DMS153 treated with DMSO at 0.1 percent for 48 hours (cell line): ENCODE data around the gene ABR.
"Not testable (repeated sequence)": the region's sequence is repeated elsewhere in the genome, so short reads cannot be mapped to it uniquely, and the experiment has no call there.

ENCODE experiments used
- DNase-seq: peaks from one replicate; lab custom pipeline; 2025; ENCODE audit not compliant: unreplicated experiment; lab: John Stamatoyannopoulos, UW

The ABR gene

DNA sequence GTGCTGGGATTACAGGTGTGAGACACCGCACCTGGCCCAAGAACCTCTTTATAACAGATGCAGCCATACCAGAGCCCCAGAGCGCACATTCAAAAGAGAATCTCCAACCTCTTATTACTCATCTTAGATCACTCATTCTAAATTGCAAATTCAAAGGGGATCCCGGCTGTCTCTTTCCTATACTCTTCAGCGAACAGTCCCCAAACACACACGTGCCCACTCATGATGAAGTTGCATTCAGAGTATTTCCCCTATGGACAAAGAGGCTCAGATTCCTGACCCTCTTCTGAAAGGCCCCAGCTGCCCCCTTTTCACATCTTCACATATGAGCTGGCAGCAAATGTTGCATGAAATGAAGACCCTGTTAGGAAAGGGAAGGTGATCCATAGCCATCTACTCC lies 22.5 kb upstream of the ABR start:
- no peak for DNase-seq

DNA sequence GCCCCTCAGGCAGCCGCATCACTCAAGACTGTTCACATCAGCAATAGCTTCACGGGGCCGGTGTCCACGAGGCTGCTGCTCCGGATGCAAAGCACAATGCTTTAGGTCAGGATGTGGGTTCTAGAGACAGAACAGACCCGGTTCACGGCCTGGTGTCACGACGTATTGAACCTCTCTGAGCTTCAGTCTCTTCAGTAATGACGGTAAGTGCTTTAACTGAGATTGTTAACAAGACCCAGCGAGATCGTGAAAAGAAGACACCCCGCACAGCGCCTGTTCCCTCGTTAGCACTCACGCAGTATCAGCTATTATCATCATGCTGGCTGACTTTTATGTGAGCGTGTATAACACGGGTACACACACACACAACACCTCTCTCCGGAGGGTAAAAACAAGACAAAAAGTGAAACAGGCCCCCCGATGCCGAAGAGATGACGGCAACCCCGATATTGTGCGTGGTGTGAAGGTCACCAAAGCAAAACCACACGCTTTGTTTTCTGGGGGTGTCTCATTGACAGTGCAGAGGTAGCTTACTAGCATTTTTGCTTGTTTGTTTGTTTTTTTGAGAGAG lies 21.4 kb upstream of the ABR start:
- no peak for DNase-seq

DNA sequence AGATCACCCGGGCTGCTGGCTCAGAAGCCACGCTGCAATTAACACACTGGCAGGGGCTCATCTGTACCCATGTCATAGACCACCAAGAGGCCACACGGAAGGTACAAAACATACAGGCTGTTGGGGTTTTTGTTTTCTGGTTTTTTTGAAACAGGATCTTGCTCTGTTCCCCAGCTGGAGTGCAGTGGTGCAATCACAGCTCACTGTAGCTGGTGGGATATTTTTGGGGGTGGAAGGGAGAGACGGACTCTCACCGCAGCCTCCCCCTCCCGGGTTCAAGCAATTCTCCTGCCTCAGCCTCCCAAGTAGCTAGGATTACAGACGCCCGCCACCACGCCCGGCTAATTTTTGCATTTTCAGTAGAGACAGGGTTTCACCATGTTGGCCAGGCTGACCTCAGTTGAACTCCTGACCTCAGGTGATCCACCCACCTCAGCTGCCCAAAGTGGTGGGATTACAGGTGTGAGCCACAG lies 19.5 kb upstream of the ABR start:
- DNase-seq, result not testable (repeated sequence)

DNA sequence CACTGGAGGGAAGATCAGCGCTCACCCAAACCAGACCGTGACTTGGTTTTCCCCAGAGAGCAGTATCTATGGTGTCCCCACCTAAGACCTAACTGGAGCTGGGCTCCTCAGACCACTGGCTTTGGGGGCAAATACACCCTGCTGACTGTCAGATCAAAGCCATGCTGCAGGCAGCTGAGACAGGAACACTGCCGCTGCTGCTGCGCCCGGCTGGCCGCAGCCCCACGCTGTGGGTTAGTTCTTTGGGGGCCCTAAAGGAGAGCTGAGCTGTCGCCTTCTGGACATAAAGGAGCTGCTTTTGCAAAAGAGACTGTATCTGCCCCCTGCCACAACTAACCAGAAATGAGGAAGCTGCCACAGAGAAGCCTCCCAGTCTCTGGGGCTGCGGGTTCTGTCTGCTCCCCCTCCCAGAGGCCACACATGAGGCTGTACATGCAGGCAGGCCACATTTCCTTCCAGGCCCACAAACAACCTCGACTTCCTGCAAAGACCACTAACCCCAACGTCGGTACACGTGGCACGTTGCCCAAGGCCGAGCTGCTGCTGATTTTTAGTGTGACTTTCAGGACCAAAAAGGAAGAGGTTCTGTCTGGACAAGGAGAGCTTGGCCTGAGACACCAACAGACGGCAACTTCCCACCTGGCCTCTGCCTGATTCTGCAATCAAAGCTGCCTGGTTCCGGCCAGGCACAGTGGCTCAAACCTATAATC lies 18.2 kb upstream of the ABR start:
- DNase-seq, result no peak

DNA sequence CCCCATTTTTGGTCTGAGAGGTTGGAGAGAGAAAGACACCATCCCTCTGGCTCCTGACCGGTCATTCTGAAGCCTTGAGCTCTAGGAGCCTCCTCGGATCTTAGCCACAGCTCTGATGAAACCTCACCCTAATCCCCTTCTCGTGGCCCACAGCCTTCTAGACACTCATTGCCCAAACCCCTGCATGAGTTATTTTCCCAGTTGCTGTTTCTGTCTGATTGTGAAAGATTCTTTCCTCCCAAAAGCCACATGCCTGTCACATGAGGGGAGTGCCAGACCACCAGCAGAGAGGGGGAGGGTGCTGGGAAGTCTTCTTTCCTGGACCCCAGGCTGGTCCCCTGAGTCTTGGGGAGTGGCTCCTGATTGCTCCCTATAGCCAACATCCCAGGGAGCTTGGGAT lies 17.6 kb upstream of the ABR start:
- no peak for DNase-seq

DNA sequence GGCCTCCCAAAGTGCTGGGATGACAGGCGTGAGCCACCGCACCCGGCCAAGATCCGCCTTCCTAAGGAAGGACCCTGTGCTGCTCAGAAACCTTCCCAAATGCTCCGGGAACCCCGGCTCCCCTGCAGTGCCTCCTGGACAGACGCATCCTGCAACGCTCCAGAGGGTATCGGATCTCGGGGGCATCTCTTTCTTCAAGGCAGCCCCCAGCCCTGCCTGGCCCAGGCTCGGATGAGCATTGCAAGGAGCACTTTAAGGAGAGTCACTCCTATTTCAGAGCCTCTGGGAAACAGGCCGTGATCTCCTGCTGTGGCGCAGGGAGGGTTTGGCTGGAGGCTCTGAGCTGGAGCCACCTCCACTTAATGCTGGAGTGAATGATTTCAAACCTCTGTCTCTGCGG lies 17.2 kb upstream of the ABR start:
- no peak for DNase-seq

DNA sequence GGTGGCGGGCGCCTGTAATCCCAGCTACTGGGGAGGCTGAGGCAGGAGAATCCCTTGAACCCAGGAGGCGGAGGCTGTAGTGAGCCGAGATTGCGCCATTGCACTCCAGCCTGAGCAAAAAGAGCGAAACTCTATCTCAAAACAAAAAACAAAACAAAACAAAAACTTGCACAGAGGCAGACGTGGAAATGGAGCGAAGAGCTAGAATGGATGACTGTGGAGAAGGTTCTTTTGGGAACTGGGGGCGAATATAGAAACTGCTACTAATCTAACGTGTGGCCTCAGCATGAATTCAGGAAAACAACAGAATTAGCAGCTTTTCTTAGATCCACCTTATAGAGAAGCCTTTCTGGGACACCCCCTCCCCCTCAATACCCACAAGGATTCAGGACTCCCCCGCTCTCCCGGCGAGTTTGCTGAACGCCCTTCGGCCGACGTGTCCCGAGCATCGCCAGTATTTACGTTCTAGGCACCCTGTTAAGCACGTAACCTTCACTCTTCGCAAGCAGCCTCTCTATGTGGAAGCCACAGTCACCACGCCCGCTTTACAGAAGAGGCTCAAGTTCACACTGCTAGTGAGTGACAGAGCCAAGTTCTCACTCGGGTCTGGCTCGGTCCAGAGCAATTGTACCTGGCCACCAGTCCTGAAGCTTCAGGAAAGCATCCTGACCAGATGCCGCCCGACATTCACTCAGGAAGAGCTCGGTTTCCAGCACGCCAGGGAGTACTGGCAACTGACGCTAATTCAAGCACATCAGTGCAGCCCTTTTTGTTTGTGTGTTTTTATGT lies 13.3 kb upstream of the ABR start:
- DNase-seq, result no peak

DNA sequence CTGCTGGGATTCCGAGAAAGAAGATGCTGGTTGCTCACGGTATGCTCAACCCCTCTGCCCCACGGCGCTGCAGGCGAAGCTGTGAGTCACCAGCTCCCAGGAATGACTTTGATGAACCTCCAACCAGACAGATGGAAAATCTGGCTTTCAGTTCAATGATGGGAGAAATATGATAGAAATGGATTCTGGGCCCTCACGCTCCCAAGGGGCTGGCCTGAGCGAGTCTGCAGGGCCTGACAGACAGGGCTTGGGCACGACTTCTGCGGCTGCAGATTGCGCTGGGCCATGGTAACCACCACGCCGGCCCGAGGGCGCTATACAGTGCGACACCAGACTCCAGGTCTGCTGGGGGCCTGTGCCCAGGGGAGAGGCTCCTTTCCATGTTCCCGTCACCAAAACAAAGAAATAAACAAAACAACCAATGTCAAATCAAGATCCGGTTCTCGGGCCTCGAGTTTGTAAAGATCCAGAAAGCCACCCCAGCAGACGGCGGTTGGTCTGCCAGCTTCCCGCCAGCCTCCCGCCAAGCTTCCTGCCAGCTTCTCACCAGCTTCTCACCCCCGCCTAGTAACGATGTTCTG lies 11.1 kb upstream of the ABR start:
- DNase-seq, result no peak

DNA sequence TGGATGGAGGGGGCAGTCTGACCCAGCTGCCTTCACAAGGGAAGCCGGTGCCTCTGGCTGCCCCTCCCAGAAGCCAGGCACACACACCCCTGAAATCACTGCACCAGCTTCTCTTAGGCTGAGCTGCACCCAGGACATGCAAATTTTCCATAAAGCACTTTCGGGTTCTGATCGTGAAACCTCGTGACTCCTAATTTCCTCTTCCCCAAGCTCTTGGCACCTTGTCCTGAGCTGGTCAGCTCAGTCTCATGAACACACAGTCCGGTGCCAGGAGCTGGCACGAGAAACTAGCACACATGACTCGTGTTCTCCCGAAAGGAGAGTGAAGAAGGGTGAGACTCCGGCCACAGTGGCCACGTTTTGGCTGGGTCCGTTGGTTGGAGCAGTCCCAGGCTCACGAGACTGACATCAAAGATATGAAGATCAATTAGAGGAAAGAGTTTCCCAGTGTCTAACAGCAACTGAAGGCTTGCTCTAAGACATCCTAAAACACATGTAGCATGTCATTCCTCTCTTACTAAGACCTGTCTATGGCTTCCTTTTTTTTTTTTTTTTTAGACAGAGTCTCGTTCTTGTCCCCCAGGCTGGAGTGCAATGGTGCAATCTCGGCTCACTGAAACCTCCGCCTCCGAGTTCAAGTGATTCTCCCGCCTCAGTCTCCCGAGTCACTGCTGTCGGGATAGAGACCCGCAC lies 9.2 kb upstream of the ABR start:
- DNase-seq, result no peak

DNA sequence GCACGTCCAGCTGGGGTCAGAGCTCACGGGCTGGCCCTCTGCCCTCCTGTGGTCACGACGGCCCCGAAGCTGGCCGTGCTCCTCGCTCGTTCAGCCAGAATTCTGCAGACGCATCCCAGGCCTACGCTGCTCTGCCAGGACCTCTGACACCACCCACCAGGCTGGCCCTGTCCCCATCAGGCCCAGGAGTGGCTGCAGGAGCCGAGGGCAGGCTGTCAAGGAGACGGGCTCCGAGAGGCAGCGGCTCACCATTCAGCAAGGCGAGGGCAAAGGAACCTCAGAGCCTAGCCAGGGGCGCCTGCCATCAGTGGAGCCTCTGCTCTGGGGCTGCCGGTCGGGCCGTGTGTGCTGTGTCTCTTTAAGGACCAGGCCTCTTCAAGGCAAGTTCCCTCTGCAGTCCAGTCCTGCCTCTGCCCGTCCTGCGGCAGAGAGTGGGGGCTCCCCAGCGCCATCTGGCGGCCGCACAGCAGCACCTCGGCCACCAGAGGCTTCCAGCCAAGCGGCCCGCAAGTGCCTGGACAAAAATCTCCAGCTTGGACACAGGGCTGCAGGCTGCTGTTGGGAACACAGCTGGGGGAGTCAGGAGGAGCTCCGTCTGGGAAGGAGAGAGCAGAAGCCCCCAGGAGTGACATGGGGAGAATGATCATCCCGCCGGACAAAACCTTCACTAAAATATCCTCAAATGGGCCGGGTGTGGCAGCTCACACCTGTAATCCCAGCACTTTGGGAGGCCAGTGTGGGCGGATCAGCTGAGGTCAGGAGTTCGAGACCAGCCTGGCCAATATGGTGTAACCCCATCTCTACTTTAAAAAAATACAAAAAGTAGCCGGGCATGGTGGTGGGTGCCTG lies 7.4 kb upstream of the ABR start:
- DNase-seq, result peak; percentile 22

DNA sequence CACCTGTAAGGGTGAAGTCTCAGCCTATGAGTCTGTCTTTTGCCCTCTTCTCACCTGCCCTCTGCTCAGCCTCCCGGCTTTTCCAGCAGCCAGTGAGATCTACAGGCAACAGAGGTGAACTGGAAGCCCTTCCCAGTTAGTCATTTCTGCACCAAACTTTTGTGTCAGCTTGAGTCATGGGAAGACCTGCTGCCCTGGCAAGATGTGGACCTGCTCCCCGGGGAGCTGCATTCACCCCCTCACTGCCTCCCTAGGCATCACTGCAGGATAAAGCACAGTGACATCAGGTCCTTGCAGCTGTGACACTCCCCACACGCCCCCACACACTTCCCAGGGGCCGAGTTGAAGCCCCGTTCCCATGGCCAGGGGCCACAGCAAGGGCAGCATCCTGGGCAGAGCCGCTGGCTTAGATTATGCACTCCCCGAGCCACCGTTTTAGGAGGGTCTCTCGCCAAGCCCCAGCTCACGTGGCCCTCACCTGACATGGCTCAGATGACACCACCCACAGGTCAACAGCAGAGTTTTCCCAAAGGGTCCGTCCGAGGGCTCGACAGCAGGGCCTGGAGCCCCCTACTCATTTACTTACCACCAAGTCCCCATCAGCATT lies 6.5 kb upstream of the ABR start:
- no peak for DNase-seq

DNA sequence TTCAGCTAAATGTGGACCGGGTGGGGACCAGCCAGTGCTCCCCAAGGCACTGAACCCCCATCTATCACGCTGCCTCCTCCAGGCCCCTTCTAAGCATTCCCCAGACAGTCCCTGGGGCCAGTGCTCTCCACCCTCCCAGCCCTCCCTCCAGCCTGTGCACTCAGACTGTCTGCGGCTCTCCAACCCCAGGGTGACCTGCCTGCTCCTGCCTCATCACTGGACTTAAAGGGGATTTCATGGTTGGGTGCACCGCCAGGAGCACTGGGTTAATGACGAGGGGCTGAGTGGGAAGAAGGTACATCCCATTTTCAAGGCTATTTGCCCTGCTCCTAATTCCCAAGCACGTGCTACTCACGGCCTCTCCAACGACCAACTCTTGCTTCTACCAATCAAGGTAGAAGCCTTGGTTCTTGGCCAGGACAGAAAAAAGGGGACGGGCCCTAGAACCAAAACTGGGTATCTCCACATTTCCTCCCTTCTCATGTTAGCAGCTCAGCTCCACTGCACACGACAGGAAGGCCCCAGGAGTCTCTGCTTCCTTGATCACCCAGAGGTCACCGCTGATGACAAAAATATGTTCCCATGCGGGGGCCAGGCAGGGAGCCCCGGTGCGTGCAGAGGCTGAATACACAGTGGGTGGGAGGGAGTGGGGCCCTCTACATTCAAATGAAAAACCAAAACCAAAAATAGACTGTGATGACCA lies 3.5 kb upstream of the ABR start:
- no peak for DNase-seq

DNA sequence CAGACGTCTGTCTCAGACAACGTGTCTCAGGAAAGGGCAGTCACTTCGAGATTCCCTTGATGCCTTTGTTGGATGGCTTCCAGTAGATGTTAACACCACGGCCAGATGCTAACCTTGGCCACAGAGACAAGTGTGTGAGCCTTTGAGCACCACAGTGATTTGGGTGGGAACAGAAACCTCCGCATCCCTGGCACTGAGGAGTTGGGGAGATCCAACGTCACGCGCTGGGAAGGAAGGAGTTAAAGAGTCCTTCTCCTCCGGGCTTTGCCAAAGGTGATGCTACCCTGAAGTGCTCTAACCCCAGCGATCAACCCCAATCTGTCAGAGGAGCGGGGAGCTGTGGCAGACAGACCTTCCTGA lies 3.0 kb upstream of the ABR start:
- no peak for DNase-seq

DNA sequence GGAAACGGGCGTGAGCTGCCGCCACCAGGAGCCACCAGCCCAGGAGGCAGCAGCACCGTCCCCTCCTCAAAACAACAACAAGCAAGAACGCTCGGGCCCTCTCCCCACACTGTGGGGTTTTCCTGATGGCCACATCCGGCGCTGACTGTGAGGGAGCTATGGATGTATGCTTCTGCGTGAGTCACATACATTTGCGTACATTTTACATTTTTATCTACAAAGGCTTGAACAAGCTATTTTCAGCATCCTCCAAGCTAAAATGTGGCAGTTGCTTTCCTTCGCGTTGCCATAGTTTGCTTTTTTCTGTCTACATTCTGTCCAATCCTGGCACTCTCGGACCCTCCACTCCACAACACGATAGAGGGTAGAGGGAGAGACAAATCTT lies 2.0 kb upstream of the ABR start:
- no peak for DNase-seq

DNA sequence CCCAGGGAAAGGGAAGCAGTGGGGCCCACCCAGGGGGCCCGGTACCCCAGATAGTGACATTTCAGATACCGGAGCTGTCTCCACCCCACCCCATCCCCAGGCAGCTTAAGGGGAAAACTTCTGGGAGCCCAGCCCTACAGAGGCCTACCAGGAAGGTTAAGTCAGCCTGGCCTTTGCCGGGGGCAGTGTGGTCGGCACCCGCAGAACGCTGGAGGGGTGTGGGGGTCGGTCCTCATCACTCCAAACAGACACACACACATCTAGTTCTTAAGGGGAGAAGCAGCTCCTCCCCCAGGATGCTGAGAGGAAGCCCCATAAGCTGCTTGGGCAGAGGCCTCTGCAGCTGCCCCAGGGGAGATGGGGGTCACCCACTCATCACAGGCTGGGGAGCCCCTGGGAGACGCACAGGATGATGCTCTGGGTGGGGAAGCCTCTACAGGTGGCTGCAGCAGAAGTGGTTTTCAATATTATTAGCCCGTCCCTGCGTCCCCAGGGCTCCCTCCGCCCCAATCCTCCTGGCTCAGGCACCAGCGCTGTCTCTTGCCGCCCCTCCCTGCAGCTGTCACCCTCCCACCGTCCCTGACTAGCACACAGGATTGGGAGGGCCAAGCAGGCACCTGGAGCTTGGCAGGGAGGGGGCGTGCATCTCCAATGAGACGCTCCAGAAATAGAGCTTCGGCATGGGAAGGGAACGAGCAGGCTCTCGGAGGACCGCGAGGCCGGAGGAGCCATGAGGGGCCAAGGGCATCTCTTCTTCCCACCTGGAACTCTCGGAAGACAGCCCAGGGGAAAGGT lies 1.4 kb upstream of the ABR start:
- DNase-seq, result no peak

DNA sequence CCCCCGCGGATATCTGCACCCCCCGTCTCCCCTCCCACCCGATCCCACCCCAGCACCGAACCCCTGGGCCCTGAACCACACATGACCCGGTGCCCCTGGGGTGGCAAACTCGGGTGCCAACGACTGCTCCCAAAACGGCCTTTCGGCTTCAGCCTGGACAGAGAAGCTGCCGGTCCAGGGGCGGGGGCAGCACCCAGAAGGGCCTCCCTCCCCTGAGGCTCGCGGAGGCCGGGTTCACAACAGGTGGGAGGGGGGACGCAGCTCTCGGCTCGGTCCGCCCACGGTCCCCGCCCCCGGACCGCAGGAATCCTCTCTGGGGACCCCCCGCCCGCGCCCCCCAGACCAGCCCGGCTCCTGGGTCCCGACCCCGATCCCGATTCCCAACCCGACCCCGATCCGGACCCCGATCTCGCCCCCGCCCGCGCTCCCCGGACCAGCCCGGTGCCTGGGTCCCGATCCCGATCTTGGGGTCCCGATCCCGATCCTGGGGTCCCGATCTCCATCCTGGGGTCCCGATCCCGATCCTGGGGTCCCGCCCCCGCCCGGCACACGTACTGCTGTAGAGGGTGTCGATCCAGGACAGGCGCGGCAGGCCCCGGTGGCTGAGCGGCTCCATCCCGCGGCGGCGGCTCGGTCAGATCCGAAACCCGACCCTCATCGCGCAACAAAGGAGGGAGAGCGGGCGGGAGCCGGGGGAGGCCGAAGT lies 516 bp downstream of the ABR start:
- DNase-seq, result no peak

DNA sequence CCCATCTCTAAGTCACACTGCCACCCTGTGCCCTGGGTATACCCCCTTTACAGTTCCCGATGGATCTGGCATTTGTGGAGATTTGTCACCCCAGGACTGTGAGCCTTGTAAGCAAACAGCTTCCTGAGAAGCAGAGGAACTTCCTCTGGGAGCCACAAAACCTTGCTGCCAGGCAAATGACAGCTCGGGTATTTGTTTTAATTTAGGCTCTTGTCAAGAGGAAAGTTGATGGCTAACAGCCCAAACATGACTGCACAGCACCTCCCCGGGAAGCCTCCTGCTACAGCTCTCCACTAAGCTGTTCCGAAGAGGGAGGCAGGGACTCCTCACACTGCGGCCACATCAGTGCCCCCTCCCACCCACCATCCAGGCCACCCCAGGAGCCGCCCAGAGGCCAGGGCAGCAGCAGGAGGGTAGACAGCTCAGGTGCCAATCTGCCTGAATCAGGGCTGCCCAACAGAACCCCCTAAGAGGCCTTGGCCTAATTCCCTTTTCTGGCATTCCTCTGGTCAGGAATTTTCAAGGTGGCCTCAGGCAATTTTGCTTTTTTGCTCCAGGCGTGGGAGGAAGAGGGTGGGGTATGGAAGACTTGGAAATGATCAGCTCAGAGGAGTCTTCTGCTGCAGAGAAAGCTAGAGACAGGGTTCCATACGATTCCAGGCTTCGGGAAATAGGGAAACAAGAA lies 2.6 kb downstream of the ABR start:
- no peak for DNase-seq
